GM23338 (cell line): ENCODE results near the gene ALDH1A2.

ENCODE experiments used
- CTCF ChIP-seq, 2 experiments: fragments of 200-600 bp in 1 of 2; sonication (generic) in 1 of 2; conservative IDR thresholded peaks; 2 replicates each; pipeline versions ENCODE4 v1.5.1 to v1.6.1; 2016 to 2017; ENCODE audit warnings: antibody characterized with exemption in 2 of 2, low read depth in 2 of 2, mild to moderate bottlenecking in 2 of 2, moderate library complexity in 1 of 2
- EZH2 ChIP-seq: fragments of 200-600 bp; sonication (generic); IDR thresholded peaks from one replicate; pipeline ENCODE4 v1.8.0; 2017; ENCODE audit warnings: antibody characterized with exemption, mild to moderate bottlenecking, low read depth; ENCODE audit not compliant: unreplicated experiment
- EZH2phosphoT487 ChIP-seq: fragments of 200-600 bp; sonication (generic); IDR thresholded peaks from one replicate; pipeline ENCODE4 v1.8.1; 2018; ENCODE audit warnings: antibody characterized with exemption; ENCODE audit not compliant: unreplicated experiment
- JUNB ChIP-seq: IDR thresholded peaks from one replicate; pipeline ENCODE4 v1.6.1; 2016; ENCODE audit warnings: antibody characterized with exemption; ENCODE audit not compliant: unreplicated experiment
- POLR2AphosphoS5 ChIP-seq: IDR thresholded peaks from 2 replicates; pipeline ENCODE4 v1.6.1; 2016; ENCODE audit warnings: antibody characterized with exemption, low read depth
- REST ChIP-seq: IDR thresholded peaks from one replicate; pipeline ENCODE4 v1.6.1; 2018; ENCODE audit warnings: antibody characterized with exemption; ENCODE audit not compliant: unreplicated experiment
- ZNF462 ChIP-seq: fragments of 250-450 bp; sonication (Bioruptor Pico); IDR thresholded peaks from 2 replicates; pipeline ENCODE4 v1.5.0; 2020; ENCODE audit warnings: mild to moderate bottlenecking, moderate library complexity

DNA sequence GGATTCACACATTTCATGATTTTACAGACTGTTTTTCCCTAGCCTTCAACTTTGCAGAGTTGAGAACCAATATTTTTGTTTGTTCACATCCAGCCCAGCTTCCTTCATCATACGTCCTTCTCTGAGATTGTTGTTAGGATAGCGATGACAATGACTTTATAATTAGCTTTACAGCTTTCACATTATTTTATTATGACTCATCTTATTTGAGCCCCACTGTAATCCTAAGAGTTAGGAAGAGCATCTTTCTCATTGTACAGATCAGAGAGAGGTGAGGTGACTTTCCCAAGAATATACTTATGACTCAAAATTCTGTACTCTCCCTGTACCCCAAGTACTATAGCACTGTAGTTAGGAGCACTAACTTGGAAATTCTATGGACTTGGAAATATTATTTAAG lies 156.1 kb downstream of the ALDH1A2 start:
- no peak for TF ChIP-seq POLR2AphosphoS5
- no peak for TF ChIP-seq CTCF (conservative IDR thresholded peaks at IDR 0.05; ENCODE audit: low read depth in 2 of 2)
- TF ChIP-seq REST = no peak
- TF ChIP-seq EZH2phosphoT487 = no peak
- no peak for TF ChIP-seq EZH2
- TF ChIP-seq JUNB = no peak
- no peak for TF ChIP-seq ZNF462 (CRISPR knock-in tag)
